ENCODE data around the gene NRIP1. TPM values are rescaled to one million over a fixed set of nuclear protein-coding genes. Genes with fewer than 3 reads are reported as not detected.

NRIP1 gene
- total RNA-seq, 1 experiment from 2014 or later: 29.6 TPM

DNA sequence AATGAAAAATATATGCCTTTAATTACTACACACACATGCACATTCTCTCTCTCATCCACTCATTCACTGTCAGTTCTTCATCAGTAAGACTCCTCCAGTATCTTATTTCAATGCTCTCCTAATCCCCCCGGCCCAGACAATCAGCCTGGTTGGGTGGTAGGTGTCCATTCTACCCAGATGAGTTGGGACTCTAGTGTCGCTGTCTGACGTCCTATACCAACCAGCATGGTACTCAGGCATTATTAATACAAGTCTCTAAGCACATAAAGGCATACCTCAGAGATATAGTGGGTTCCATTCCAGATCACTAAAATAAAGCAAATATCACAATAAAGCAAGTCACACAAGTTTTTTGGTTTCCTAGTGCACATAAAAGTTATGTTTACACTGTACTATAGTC is 19.8 kb downstream of the NRIP1 start (continued):
- TF ChIP-seq, protein P1, sequence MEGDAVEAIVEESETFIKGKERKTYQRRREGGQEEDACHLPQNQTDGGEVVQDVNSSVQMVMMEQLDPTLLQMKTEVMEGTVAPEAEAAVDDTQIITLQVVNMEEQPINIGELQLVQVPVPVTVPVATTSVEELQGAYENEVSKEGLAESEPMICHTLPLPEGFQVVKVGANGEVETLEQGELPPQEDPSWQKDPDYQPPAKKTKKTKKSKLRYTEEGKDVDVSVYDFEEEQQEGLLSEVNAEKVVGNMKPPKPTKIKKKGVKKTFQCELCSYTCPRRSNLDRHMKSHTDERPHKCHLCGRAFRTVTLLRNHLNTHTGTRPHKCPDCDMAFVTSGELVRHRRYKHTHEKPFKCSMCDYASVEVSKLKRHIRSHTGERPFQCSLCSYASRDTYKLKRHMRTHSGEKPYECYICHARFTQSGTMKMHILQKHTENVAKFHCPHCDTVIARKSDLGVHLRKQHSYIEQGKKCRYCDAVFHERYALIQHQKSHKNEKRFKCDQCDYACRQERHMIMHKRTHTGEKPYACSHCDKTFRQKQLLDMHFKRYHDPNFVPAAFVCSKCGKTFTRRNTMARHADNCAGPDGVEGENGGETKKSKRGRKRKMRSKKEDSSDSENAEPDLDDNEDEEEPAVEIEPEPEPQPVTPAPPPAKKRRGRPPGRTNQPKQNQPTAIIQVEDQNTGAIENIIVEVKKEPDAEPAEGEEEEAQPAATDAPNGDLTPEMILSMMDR (IDR thresholded peaks at IDR 0.05 in 2 of 3, conservative IDR thresholded peaks at IDR 0.05 in 1 of 3; ENCODE audit: borderline replicate concordance in 1 of 3, insufficient read depth in 1 of 3, low read depth in 2 of 3, low read length in 2 of 3): no peak
- no peak for TF ChIP-seq CEBPB (IDR thresholded peaks at IDR 0.05; ENCODE audit: low read depth)
- no peak for TF ChIP-seq CBX3 (IDR thresholded peaks at IDR 0.05; ENCODE audit: low read depth)
- no peak for TF ChIP-seq SP1 (IDR thresholded peaks at IDR 0.05; ENCODE audit: low read depth)
- no peak for TF ChIP-seq EZH2phosphoT487 (IDR thresholded peaks at IDR 0.05; ENCODE audit: borderline replicate concordance)

DNA sequence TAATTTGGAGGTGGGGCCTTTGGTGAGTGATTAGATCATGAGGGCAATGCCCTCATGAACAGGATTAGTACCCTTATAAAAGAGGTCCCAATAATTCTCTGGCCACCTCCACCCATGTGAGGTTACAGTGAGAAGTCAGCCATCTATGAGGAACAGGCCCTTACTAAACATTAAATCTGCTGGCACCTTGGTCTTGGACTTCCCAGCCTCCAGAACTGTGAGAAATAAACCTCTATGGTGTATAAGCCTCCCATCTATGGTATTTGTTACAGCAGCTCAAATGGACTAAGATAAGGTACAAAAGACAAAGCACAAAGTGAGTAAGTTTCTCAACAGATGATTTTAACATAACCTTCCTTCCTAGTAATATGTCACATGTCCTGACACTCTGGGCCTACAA is 22.3 kb downstream of the NRIP1 start:
- peaks cover 2 to 13% of the 10 kb centered on the region in 2 experiments; a peak in 1 of 4 replicates for H3K9me3 ChIP-seq (ENCODE audit: control insufficient read depth in 1 of 2, insufficient read depth in 1 of 2, low read depth in 1 of 2, low read length in 2 of 2)
- peaks cover 98% of the 10 kb centered on the region for H3K79me2 ChIP-seq (ENCODE audit: insufficient read depth, low read length)
- H3K36me3 ChIP-seq (ENCODE audit: control insufficient read depth in 1 of 2, insufficient read depth in 2 of 2, low read length in 2 of 2): peaks cover 0 to 10% of the 10 kb centered on the region in 2 experiments; a peak in 3 of 4 replicates
- H4K20me1 ChIP-seq (ENCODE audit: insufficient read depth): no peaks in the 10 kb centered on the region
- intact Hi-C loops (cut with micrococcal nuclease): no loop called here
- RAD21 ChIA-PET (ENCODE audit: low non-redundant PET in 1 of 2, low total read pairs in 2 of 2, uncharacterized antibody in 2 of 2, unreplicated experiment in 2 of 2): no interaction called here
- no peaks in the 10 kb centered on the region for H3K27me3 ChIP-seq (ENCODE audit: insufficient read depth, low read length)
- no peak overlapping the region for H3K4me2 ChIP-seq (ENCODE audit: low read length)
- CTCF ChIA-PET: no interaction called here
- H2AFZ ChIP-seq (ENCODE audit: low read depth, low read length, poor library complexity, severe bottlenecking): no peak overlapping the region
- TF ChIP-seq YY1 (IDR thresholded peaks at IDR 0.05; ENCODE audit: extremely low read depth, insufficient replicate concordance, low read depth, low read length) (no peak), POLR2A (IDR thresholded peaks at IDR 0.05; ENCODE audit: borderline replicate concordance, extremely low read depth, insufficient read depth, insufficient read length) (no peak), SIN3A (IDR thresholded peaks at IDR 0.05; ENCODE audit: low read depth) (no peak), CBX3 (IDR thresholded peaks at IDR 0.05; ENCODE audit: low read depth) (no peak), TCF7L2 (IDR thresholded peaks at IDR 0.05; ENCODE audit: borderline replicate concordance, extremely low read depth, insufficient read depth, insufficient read length) (no peak), SRF (IDR thresholded peaks at IDR 0.05; ENCODE audit: low read depth) (no peak), FOSL1 (IDR thresholded peaks at IDR 0.05; ENCODE audit: low read depth) (no peak)
- H3K9ac ChIP-seq (ENCODE audit: low read length): no peak overlapping the region
- no TSS peak for BruUV-seq (replicated peaks)
- no peaks in the 10 kb centered on the region for H3K9me2 ChIP-seq (ENCODE audit: insufficient read depth)
- no peak overlapping the region for H3K4me3 ChIP-seq (replicated peaks in 1 of 2; ENCODE audit: low read depth in 1 of 2, low read length in 2 of 2)
- DNase-seq (ENCODE audit: low read depth, low spot score) (no peak), ATAC-seq (no peak)
- no peaks in the 10 kb centered on the region for H3K4me1 ChIP-seq (ENCODE audit: control insufficient read depth in 1 of 2, insufficient read depth in 2 of 2, low read length in 2 of 2)
- H3K27ac ChIP-seq (ENCODE audit: low read depth, low read length): no peak overlapping the region
- POLR2A ChIA-PET: no interaction called here

Measured in HCT116 (cell line).